ENCODE results near the gene PRLH. TPM values are rescaled to one million over a fixed set of nuclear protein-coding genes. Genes with fewer than 3 reads are reported as not detected.

The PRLH gene
- total and polyA plus RNA-seq, 2 donors (not counting 3 experiments of a cell fraction or from before 2014, with no cell fraction given) = not detected

- H3K9me1 ChIP-seq (replicated peaks; ENCODE audit: control insufficient read depth, extremely low read depth, insufficient read depth, low read length) = no peaks in the 10 kb centered on the region
- no peaks in the 10 kb centered on the region for H3K9me3 ChIP-seq (replicated peaks; ENCODE audit: control insufficient read depth, insufficient read depth, low read length)
- BruUV-seq (replicated peaks) = no TSS peak
- peaks cover 0 to 2% of the 10 kb centered on the region in 2 experiments for H3K27me3 ChIP-seq (ENCODE audit: control insufficient read depth in 2 of 2, insufficient read depth in 2 of 2, low read length in 2 of 2)
- POLR2A ChIA-PET = no interaction called here
- no peak for DNase-seq (ENCODE audit: low read depth, low spot score)
- H3K36me3 ChIP-seq (ENCODE audit: control insufficient read depth in 2 of 2, extremely low read depth in 1 of 2, insufficient read depth in 2 of 2, low read length in 2 of 2) = no peaks in the 10 kb centered on the region
- intact Hi-C loops (cut with micrococcal nuclease) = no loop called here
- CTCF ChIA-PET = interaction anchor here (1.0 to 1.4 kb wide), 2 partner anchors 21 to 153 kb away, joined by 3 to 5 read pairs; no protein-coding TSS in a partner anchor
- H3K79me2 ChIP-seq (ENCODE audit: control insufficient read depth, insufficient read depth, low read length) = no peaks in the 10 kb centered on the region
- H3K9ac ChIP-seq (replicated peaks; ENCODE audit: extremely low read depth, insufficient read depth, low read length) = no peak overlapping the region
- H4K20me1 ChIP-seq (replicated peaks; ENCODE audit: control insufficient read depth, extremely low read depth, insufficient read depth, low read length) = no peaks in the 10 kb centered on the region
- dilution Hi-C loops (cut with MboI; ENCODE audit: extremely low pct_ligation_motif_present, low sequenced_read_pairs) = no loop called here
- FAIRE-seq = no peak
- TF ChIP-seq POLR2AphosphoS5 (IDR thresholded peaks at IDR 0.05; ENCODE audit: insufficient read depth, low read depth, low read length) = no peak
- no peak for TF ChIP-seq JUN (IDR thresholded peaks at IDR 0.05; ENCODE audit: borderline replicate concordance, insufficient read depth, insufficient read length, low read depth)
- TF ChIP-seq EZH2 (IDR thresholded peaks at IDR 0.05; ENCODE audit: borderline replicate concordance, low read depth, low read length, severe bottlenecking) = no peak
- no peak for TF ChIP-seq MAX (IDR thresholded peaks at IDR 0.05; ENCODE audit: insufficient read depth, insufficient read length)
- TF ChIP-seq FOS (IDR thresholded peaks at IDR 0.05; ENCODE audit: borderline replicate concordance, insufficient read depth, low read length) = no peak
- TF ChIP-seq GATA2 (IDR thresholded peaks at IDR 0.05; ENCODE audit: insufficient read depth, insufficient read length, low read depth, low read length) = no peak
- no peak for TF ChIP-seq MYC (IDR thresholded peaks at IDR 0.05; ENCODE audit: low read depth, low read length)
- no peak for TF ChIP-seq POLR2A (IDR thresholded peaks at IDR 0.05; ENCODE audit: low read depth, low read length)
- TF ChIP-seq CTCF (IDR thresholded peaks at IDR 0.05; ENCODE audit: extremely low read depth in 1 of 2, insufficient read depth in 1 of 2, low read depth in 1 of 2, low read length in 2 of 2) = no peak
- no peak overlapping the region for H3K27ac ChIP-seq (ENCODE audit: insufficient read depth, low read depth, low read length)
- no peaks in the 10 kb centered on the region for H3K4me1 ChIP-seq (ENCODE audit: control insufficient read depth, extremely low read depth, insufficient read depth, low read length)
- H2AFZ ChIP-seq (ENCODE audit: low read depth, low read length) = no peak overlapping the region
- no peak overlapping the region for H3K4me3 ChIP-seq (replicated peaks in 1 of 3; ENCODE audit: insufficient read depth in 1 of 3, low read depth in 1 of 3, low read length in 3 of 3)
- no peak overlapping the region for H3K4me2 ChIP-seq (ENCODE audit: insufficient read depth, low read length)
Observed at GRCh38 chr2:237592425-237592980, 26.1 kb downstream of the PRLH start.

Data from endothelial cell of umbilical vein (primary cell).